Testis (tissue), 3 donors: ENCODE measurements around the gene PPP2R2C. TPM values are rescaled to one million over a fixed set of nuclear protein-coding genes. Genes with fewer than 3 reads are reported as not detected.
A peak's percentile ranks its signal among the peaks of the same experiment; 100 is the strongest.

Experiments
- DNase-seq: peaks from one replicate; pipeline ENCODE4 v3.0.0-alpha.2; 2019
- H3K27ac ChIP-seq, 2 donors: fragments of 200-600 bp; sonication (generic); one replicate each; pipeline ENCODE4 v1.5.1; 2019
- H3K27me3 ChIP-seq: fragments of 200-600 bp; sonication (generic); one replicate; pipeline ENCODE4 v1.5.1; 2019
- H3K36me3 ChIP-seq: fragments of 200-600 bp; sonication (generic); one replicate; pipeline ENCODE4 v1.5.1; 2017; ENCODE audit warnings: low read depth; ENCODE audit errors: missing control alignments
- H3K4me1 ChIP-seq: fragments of 200-600 bp; sonication (generic); one replicate; pipeline ENCODE4 v1.5.1; 2019
- H3K4me3 ChIP-seq, 2 donors: fragments of 200-600 bp; sonication (generic); one replicate each; pipeline ENCODE4 v1.5.1; 2017 to 2019
- H3K9me3 ChIP-seq: fragments of 200-600 bp; sonication (generic); one replicate; pipeline ENCODE4 v1.5.1; 2017
- CTCF ChIP-seq, 3 experiments: fragments of 450-650 bp in 2 of 3; fragments of 200-600 bp in 1 of 3; sonication (generic) in 1 of 3; IDR thresholded peaks; one replicate each; pipeline ENCODE4 v1.5.1; 2016 to 2019; ENCODE audit warnings: antibody characterized with exemption in 3 of 3, mild to moderate bottlenecking in 2 of 3, moderate library complexity in 1 of 3
- POLR2A ChIP-seq: fragments of 450-650 bp; IDR thresholded peaks from one replicate; pipeline ENCODE4 v1.6.1; 2017; ENCODE audit warnings: antibody characterized with exemption, mild to moderate bottlenecking, moderate library complexity
- WGBS, 2 donors: methylation state at CpG; one replicate each; pipeline ENCODE4 v1.1.5; 2018; 5-methylcytosine and 5-hydroxymethylcytosine counted together
- intact Hi-C: fragments of 100-400 bp; cut with DNase I; formaldehyde crosslinking; loops from one replicate; pipeline ENCODE4 v1.15.1; 2023; ENCODE audit warnings: low total_unique reads
- polyA plus RNA-seq: library from polyadenylated mRNA; stranded (reverse); fragments of 350-450 nt; fragmentation: Illumina TruSeq; extraction: RNeasy Lipid Tissue Mini Kit (QIAGEN cat#74804); gene quantifications from one replicate; pipeline ENCODE4 v1.2.3, GENCODE V29; 2014; ENCODE audit warnings: low read depth, low replicate concordance; ENCODE audit not compliant: insufficient read depth
- total RNA-seq, 2 donors: library from RNA; depleted of rRNA; stranded (reverse); fragments of >200 nt; gene quantifications; one replicate each; pipeline ENCODE4 v1.2.3, GENCODE V29; 2016

Gene PPP2R2C
- total and polyA plus RNA-seq, 3 donors from 2014 or later, result 7.9 to 20.4 (median 13.1) TPM

- Histone ChIP-seq H3K27me3 (no peaks in the 10 kb centered on the region), H3K27ac (peak overlapping the region; percentile 67 to 76), H3K4me1 (peaks cover 54% of the 10 kb centered on the region), H3K4me3 (peak overlapping the region; percentile 63 to 95), H3K36me3 (no peaks in the 10 kb centered on the region), H3K9me3 (no peaks in the 10 kb centered on the region)
- WGBS, 2 donors, result 7 to 25% methylated on average over 2 to 8 of the region's 8 CpGs
- intact Hi-C loops, result no loop called here
- no peak for DNase-seq
- TF ChIP-seq POLR2A, result no peak
- no peak for TF ChIP-seq CTCF (IDR thresholded peaks at IDR 0.05)
These were observed 201.7 kb downstream of the PPP2R2C start for GRCh38 chr4:6270636-6271121.

Other genes with a start within 250 kb of the PPP2R2C start
- gene WFS1, start 202.8 kb downstream of the PPP2R2C start, total RNA-seq, result 100 to 1,000 TPM; 124 to 202 TPM
- gene WFS1, start 202.8 kb downstream of the PPP2R2C start, polyA plus RNA-seq, result 80.4 TPM
- gene MAN2B2, start 102.6 kb upstream of the PPP2R2C start, total RNA-seq, result 10 to 100 TPM; 17.0 to 23.7 TPM
- 15.0 TPM for gene MAN2B2, start 102.6 kb upstream of the PPP2R2C start, polyA plus RNA-seq
- gene MRFAP1, start 168.1 kb upstream of the PPP2R2C start, total RNA-seq, result 100 to 1,000 TPM; 289 to 308 TPM
- gene MRFAP1, start 168.1 kb upstream of the PPP2R2C start, polyA plus RNA-seq, result 382 TPM
- 1 to 10 TPM in 1 of 2 donors, under 1 TPM in 1; 0.19 to 2.1 TPM for gene S100P, start 221.3 kb upstream of the PPP2R2C start, total RNA-seq
- 3.5 TPM for gene S100P, start 221.3 kb upstream of the PPP2R2C start, polyA plus RNA-seq
- gene MRFAP1L1, start 237.3 kb upstream of the PPP2R2C start, total RNA-seq, result 10 to 100 TPM; 40.8 to 60.5 TPM
- 42.9 TPM for gene MRFAP1L1, start 237.3 kb upstream of the PPP2R2C start, polyA plus RNA-seq
- 10 to 100 TPM; 21.3 to 27.3 TPM for gene BLOC1S4, start 243.6 kb upstream of the PPP2R2C start, total RNA-seq
- gene BLOC1S4, start 243.6 kb upstream of the PPP2R2C start, polyA plus RNA-seq, result 10.2 TPM